GM19023 (cell line): ENCODE measurements around the gene IMPACT.

Experiments
- ATAC-seq: cut with Tn5 transposase; IDR thresholded peaks from one replicate; pipeline ENCODE4 v1.9.1; 2021; ENCODE audit warnings: mild to moderate bottlenecking, moderate library complexity; ENCODE audit not compliant: unreplicated experiment

The IMPACT gene

DNA sequence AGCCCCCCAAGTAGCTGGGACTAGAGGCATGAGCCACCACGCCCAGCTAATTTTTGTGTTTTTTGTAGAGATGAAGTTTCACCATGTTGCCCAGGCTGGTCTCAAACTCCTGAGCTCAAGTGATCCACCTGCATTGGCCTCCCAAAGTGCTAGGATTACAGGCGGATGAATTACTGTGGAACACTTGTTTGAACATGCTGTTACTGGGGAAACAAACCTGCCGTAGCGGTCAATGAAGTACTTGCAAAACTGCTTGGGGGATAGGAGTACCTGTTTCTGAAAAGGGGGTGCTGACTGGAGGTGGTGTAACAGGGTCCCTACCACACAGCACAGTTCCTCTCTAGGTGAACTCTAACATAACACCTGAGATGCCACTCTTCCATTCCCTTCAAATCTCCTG is 5.9 kb upstream of the IMPACT start:
- no peak for ATAC-seq

DNA sequence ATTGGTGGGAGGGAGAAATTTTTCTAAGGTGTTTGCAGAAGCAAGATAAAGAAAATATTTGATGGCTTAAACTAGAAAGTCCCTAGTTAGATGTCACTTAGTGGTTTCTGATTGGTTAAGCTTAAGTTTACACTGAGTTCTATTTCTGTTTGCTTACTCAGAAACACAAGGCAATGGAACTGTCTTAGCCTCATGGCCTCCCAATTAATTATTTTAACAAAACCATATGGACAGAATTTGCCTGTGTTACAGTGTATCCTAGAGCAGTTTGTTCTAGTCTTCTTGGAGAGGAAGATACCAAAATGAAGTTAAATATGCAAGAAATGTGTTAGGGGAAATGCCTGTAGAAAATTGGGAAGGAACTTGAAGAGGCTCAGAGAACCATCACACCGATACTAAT is 4.6 kb upstream of the IMPACT start:
- no peak for ATAC-seq

DNA sequence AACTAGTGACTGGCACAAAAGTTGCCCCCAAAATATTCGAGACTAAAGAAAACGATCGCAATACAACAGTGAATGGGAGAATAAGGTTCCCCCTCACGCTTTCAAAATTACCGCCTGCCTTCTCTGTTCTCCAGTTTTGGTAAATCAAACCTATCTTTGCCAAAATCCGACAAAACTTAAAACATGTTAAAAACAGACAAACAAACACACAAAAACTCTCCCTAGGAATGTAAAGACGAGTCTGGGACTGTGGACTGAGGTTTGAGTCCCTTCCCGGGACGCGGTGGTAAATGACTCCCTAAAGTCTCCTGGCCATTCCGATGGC is 435 bp upstream of the IMPACT start:
- ATAC-seq: no peak

DNA sequence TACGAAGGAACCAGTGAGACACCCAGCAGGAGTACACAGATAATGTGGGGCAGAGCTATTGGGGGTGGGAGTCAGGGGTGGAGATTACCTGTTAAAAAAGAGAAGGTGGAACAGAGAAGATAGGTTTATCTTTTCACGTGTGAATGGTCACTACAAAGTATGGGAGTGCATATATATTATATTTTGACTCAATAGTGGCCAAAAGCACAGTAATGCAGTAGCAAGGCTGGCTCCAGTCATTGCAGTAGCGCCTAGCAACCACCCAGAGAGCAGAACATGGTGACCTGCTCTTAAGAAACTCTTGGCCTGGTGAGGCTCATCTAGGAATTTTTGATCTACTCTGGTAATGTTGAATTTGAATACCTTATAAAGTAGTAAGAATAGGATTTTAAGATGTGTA is 1.0 kb downstream of the IMPACT start:
- ATAC-seq: no peak

DNA sequence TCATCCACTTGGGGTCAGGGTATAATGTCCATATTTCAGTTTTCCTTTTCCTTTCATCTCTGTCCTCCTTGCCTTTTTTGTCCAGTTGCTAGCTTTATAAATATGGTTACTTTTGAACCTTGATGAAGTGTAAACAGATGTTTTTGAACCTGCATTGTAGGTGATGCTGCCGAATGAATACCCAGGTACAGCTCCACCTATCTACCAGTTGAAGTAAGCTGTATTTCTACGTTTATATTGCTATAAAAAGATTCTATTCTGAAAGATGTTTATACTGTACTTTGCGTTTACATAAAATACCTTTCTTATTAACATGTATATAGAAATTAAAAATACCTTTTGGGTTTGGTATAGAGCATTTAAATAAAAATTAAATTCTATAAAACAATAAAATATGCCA is 2.2 kb downstream of the IMPACT start:
- no peak for ATAC-seq

DNA sequence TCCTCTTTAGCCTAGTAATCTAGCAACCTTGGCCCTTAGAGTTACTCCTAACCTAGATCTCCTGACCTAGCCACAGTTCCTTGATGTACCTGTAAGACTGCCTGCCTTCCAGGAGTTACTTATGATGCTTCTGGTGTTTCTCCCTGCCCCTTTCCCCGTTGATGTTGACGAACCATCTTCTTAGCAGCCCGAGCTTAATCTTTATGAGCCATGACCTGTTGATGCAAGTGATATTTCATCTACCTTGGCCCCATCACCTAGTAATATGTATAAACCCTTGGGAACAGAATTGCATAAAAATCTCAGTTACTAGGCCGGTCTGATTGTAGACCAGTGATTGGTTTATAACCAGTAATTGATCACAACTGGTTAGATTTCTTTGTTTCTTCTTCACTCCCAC is 2.7 kb downstream of the IMPACT start:
- ATAC-seq: no peak

DNA sequence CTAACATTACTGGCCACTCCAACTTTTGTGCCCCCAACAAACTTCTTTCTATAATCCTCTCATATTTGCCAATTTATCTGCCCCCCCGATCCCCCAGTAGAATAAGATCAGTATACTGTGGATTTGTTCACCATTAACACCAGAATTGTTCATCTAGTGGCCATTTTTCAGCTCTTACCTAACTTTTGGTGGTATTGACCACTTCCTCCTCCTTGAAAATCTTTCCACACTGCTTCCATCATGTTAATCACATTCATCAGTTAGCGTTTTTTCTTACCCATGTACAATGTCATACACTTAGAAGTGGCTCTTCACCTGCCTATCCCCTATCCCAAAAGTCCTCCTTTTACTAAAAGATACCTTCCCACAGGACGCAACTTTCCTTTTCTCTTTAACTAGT is 6.1 kb downstream of the IMPACT start:
- ATAC-seq: no peak

DNA sequence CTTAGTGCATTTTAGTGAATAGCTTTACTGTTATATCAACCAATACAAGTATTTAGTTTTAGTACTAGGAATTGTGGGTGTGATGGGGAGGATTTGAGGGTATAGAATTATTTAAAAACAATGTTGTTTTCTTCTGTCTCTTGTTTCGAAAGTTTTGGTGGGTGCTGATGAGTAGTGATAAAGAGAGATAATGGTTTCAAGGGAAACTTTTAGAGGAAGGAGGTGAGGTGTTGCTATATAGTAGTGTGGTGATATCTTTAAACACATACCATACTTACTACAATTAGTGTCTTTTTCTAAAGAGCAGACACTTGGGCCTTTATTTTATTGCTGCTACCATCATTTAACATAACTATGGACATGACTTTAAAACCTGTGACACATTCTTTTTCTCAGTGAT is 10.5 kb downstream of the IMPACT start:
- no peak for ATAC-seq

DNA sequence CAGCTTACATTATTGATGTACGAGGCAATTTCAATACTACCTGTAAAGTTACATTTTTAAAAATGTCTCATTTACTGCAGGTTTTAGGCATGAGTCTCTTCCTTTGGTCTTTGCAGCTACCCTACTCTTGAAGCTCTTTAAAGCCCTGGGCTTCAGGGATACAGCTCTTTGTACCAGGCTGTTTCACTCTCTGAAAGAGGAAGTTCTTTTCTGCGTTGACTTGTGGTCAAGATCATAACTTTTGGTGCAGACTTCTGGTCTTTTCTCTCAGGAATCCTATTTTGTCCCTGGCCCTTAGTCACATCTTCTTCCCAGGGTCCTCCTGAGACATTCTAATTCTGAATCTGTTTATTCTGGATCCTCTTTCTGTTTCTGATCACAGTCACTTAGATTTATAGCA is 17.4 kb downstream of the IMPACT start:
- ATAC-seq: peak; percentile 60

DNA sequence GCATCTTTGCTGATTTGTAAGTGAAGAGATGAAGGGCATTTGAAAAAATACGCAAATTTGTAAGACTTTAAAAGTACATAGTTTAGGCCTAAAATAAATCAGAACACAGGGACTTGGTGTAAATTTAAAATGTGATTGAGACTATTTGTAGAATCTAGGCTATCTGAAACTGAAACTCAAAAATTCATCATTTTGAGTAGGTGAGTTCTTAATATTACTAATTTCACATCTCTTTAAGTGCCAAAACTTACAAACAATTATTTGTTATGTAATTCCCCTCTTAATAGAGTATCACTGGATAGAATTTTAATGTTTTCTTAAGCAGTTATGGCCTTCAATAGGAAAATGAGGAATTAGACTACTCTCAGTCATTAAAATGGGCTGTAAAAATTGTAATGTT is 20.0 kb downstream of the IMPACT start:
- ATAC-seq: no peak

DNA sequence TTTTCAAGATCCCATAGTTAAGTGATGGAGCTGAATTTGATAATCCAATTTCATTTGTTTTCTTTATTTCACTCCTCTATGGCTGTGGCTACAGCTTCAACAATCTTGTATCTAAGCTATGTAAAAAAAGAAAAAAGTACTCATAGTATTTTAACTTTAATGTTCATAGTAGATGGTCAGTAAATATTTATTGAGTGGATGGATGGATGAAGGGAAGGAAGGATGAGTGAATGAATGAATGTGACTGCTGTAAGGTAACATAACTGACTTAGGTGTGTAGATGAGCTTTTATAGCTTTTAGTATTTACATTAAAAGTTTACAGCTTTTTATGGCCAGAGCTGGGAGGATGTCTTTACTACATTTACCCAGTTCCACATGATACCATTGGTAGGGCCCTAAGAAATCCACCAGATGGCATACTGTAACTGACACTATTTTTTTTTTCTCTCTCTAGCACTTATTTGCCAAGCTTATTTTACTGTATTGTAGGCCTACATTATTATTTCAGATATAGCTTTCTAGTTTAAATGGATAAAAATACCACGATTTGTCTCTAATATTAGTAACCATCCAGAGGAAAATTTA is 20.6 kb downstream of the IMPACT start:
- ATAC-seq: no peak

DNA sequence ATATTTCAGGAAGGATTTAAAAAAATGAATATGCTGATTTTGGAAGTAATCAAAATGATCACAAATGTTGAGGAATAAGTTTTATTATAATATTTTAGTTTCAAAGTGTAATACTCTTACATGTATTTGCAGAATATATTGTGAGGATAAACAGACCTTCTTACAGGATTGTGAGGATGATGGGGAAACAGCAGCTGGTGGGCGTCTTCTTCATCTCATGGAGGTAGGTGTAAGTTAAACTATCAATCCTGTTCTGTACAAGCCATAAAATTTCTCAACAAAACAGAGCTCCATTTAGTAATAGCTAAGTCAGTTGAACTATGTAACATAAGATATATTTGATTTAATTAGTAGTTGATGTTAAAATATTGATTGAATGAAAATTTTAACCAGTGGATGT is 21.5 kb downstream of the IMPACT start:
- no peak for ATAC-seq

DNA sequence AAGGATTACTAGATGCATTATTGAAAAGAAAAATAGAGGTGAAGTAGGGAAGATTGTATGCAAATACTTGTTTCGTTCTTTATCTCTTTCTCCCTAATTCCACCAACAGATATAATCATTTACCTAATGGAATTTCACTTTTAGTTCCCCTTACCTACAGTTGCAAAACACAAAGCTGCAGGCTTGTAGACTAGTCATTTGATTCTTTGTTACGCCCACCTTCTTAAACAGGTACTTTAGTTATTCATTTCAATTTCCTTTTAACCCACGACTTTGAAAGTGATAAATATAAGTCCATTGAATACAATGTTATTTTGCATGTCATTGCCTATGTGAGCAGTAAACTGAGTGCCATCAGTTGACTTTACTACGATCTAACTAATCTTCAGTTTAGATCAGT is 30.1 kb downstream of the IMPACT start:
- no peak for ATAC-seq

DNA sequence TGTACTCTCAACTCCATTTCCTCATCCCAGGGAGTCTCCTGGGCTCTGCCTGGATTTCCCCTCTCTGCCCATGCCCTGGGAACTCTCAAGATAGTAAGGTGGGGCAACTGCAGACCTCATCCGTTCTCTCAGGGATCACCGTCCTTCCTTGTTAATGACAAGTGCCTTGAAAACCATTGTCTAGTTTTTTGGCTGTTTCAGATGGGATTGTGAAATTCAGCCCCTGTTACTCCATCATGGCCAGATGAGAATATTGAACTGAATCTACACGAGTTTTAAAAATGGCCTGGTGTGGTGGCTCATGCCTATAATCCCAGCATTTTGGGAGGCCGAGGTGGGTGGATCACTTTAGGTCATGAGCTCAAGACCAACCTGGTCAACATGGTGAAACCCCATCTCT is 33.3 kb downstream of the IMPACT start:
- ATAC-seq: no peak

DNA sequence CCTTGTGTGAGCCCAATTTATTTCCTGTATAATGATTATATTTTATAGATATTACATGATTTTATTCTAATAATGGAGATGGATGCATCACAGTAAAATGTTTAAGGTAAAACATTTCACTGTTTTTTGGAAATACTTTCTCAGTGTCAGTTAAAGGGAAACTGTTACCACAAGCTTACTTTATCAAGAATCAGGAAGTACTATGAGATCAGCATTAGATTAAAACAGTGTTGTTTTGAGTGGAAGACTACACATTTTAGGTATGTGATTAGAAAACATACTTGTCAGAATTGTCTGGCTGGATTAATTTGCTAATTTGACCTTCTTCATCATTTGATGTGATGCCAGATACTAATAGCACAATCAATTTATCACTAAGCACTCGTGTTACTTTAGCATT is 33.9 kb downstream of the IMPACT start, which contains the start of gene HRH4:
Gene HRH4, plus strand, starts transcription at position 250 of the 400 bp plus-strand sequence. Its CDS starts 92 bp downstream, at position 342.
- ATAC-seq: no peak

DNA sequence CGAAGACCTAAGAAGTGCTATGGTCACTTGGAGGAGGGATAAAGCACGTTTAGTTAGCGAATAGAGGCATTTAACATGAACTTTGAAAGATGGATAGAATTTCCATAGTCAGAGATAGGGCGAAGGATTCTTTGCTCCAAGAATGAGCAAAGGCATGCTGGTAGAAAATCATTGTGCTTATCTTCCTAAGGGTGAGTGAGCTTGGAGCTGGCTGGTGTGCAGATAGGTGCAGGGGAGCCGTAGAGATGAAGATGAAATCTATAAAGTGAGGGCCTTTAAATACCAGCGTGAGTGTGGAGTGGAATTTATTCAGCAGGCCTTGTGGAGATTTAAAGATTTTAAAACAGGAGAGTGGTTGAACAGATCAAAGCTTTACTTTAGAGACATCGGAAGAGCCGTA is 35.5 kb downstream of the IMPACT start:
- no peak for ATAC-seq

DNA sequence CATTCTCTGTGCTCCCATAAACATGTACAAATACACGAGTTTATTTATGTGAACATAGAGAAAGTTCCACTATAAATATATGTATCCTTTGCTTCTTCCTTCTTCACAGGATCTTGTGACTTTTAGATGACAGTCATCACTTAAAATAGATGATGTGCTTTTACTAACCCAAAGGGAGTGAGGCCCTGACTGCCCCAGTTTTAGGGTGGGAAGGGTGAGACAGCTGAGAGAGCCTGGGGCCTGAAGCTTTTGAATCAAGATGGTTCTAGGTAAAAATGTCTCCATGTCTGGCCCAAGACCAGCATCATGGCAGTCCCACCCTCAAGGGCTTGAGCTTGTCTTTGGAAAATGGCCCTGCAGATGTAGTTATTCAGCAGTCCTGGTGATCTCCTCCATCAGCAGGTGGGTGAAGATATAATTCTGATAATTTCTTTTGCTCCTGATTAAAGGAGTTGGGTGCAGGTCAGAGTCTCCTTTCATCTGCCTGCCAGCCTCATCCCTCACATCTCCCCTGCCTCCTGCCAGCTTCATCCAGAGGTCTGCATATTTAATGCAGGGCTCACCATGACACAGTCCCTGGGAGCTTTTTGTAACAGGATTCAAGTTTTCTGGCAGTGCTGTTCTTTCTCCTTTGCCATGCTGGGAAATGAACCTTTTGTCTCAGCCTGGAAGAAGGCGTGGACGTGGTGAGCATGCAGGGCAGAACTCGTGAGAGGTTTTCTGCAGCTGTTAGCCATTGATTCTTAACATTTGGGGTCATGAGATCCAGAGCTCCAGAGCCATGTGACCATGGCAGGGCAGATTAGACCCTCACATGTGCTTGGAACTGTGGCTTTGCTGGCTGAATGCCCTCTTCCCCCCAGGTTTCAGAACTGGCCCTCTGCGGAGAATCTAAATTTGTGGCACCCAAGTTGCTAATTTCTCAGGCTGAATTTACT is 36.6 kb downstream of the IMPACT start:
- ATAC-seq: no peak

DNA sequence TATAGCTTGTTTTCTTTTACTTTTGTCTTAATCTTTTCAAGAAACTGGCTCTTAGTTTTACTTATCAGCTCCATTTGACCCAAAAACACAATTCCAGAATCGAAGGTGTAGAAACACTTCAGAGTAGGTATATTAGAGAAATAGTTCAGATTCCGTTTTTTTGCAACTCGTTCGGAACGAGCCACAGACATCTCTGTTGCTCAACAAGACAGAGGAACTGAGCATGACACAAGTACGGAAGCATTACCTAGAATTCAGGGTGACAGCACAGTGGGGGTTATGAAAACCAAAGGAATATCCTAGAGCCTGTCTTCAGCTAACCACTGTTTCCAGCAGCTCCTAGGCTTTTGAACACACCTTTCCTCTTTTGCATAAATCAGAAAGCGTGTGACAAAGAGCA is 39.0 kb downstream of the IMPACT start:
- no peak for ATAC-seq

DNA sequence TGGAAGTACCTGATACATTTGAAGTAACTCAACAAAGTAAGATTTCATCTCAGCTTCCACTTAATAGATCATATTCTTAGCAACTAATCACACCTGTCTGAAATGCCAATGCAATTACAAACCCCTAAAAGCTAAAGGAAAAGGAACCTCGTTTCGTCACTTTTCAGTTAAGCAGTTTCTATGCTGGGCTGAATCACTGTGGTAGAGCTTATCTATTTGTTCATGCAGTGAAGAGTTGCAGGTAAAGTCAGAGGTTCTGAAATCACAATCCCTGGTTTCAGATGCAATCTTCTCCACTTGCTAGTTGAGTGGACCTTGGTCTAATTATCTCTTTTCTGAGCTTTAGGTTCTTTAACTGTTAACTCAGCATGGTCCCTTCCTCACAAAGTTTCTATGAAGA is 40.3 kb downstream of the IMPACT start:
- ATAC-seq: no peak

DNA sequence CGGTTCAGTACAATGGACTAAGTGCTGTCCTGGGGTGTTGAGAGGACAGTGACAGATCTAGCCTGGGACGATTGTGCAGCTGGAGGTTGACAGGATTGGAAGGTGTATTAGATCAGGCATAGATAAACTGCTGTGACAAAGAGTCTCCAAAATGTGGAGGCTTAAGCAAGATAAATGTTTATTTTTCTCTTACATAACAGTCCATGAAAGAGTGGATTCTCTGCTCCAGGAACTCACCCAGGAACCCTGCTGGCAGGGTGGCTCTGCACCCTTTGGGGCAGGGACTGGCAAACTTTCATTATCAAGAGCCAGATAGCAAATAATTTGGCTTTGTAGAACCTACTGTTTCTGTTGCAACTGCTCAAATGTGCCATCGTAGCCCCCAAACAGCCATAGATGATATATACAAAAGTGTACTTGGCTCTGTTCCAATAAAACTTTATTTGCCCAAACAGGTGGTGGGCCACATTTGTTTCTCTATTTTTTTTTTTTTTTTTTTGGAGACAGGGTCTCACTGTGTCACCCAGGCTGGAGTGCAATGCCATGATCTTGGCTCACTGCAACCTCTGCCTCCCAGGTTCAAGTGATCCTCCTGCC is 43.6 kb downstream of the IMPACT start:
- no peak for ATAC-seq

DNA sequence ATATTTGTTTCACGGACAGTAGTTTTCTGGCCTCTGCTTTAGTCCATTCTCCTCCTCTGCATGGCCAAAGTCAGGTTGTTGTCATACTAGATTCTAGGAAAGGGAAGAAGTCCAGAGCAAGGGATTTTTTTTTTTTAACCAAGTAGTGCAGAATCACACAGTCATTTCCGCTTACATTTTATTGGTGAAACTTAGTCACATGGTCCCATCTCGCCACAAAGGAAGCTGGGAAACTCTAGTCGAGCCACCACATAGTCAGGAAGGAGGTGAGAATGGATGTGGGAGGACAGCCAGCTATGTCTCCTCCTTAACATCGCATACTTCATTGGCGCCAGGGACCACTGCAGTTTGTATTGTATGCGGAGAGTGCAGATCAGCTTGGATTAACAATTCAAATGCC is 44.3 kb downstream of the IMPACT start:
- no peak for ATAC-seq

DNA sequence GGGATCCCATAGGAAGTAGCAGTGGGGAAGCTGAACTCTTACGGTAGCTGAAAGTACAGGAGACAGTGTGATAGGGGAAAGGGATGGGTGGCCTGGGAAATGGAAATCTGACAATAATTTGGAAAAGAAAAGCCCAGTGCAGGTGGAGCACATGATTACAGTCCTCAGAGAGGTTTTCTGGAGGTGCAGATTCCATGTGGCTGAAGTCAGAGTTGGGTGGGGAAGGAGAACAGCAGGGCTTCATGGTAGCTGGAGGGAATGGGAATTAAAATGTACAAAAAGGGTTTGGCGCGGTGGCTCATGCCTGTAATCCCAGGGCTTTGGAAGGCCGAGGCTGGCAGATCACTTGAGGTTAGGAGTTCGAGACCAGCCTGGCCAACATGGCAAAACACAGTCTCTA is 46.1 kb downstream of the IMPACT start:
- no peak for ATAC-seq
